ENCODE measurements around the gene SLC44A5. TPM values are rescaled to one million over a fixed set of nuclear protein-coding genes. Genes with fewer than 3 reads are reported as not detected.

The SLC44A5 gene
- polyA plus RNA-seq, 2 of the 4 experiments (the other 2 are of a cell fraction), result 0.10 to 1.5 TPM

DNA sequence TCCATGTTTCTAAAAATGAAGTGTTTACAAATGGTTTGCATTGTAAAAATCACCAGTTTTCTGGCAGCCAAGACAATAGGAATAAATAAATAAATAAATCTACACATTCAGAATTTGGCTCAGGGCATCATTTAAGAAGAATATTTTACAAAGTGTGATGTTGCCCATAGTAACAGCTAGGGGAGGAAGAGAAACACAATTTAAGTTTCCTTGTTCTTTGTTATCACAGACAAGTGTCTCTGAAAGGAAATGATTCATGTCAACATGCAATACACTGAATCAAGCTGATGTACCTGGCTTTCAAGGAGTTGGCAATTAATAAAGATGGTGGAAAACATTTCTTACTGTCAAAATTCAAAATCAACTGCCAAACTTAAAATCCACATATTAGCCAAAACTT, 402.1 kb downstream of the SLC44A5 start:
- FAIRE-seq, result no peak
- no peak overlapping the region for H3K4me3 ChIP-seq
- DNase-seq (ENCODE audit: low read depth in 1 of 2, low spot score in 1 of 2), result no peak
- no peak overlapping the region for H3K27ac ChIP-seq
- no peak overlapping the region for H3K4me2 ChIP-seq
- H3K9me3 ChIP-seq, result no peaks in the 10 kb centered on the region
- no peak for TF ChIP-seq NFE2L2 (conservative IDR thresholded peaks at IDR 0.05; ENCODE audit: low read length)
- no peak for TF ChIP-seq ZC3H11A (IDR thresholded peaks at IDR 0.05)
- TF ChIP-seq RCOR1 (IDR thresholded peaks at IDR 0.05; ENCODE audit: low read depth, low read length), result no peak
- TF ChIP-seq, protein P1, sequence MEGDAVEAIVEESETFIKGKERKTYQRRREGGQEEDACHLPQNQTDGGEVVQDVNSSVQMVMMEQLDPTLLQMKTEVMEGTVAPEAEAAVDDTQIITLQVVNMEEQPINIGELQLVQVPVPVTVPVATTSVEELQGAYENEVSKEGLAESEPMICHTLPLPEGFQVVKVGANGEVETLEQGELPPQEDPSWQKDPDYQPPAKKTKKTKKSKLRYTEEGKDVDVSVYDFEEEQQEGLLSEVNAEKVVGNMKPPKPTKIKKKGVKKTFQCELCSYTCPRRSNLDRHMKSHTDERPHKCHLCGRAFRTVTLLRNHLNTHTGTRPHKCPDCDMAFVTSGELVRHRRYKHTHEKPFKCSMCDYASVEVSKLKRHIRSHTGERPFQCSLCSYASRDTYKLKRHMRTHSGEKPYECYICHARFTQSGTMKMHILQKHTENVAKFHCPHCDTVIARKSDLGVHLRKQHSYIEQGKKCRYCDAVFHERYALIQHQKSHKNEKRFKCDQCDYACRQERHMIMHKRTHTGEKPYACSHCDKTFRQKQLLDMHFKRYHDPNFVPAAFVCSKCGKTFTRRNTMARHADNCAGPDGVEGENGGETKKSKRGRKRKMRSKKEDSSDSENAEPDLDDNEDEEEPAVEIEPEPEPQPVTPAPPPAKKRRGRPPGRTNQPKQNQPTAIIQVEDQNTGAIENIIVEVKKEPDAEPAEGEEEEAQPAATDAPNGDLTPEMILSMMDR (IDR thresholded peaks at IDR 0.05), result no peak
- ChIA-PET POLR2A (no interaction called here), CTCF (interaction anchor here (1.1 kb wide), 1 partner anchor 437 kb away, joined by 3 read pairs; no protein-coding TSS in a partner anchor)
- no peaks in the 10 kb centered on the region for H3K4me1 ChIP-seq
- no peak for ATAC-seq

GRCh38 chr1:75203415-75204277, 407.3 kb downstream of the SLC44A5 start:
- FAIRE-seq (no peak), ATAC-seq (peak; percentile 87 to 92), DNase-seq (ENCODE audit: low read depth in 1 of 2, low spot score in 1 of 2) (peak; percentile 18 to 61)
- Histone ChIP-seq H3K4me3 (no peak overlapping the region), H3K27ac (no peak overlapping the region), H3K4me2 (no peak overlapping the region; the same call in 2 of the 3 replicates), H3K4me1 (no peaks in the 10 kb centered on the region), H3K9me3 (no peaks in the 10 kb centered on the region)
- 23% methylated on average over 8 of the region's 8 CpGs for WGBS (ENCODE audit: missing lambda C conversion rate)
- TF ChIP-seq CBX2 (IDR thresholded peaks at IDR 0.05; ENCODE audit: borderline replicate concordance, low read depth) (no peak), RAD21 (conservative IDR thresholded peaks at IDR 0.05 in 1 of 2, IDR thresholded peaks at IDR 0.05 in 1 of 2) (peak; percentile 79 to 82), E2F6 (IDR thresholded peaks at IDR 0.05; ENCODE audit: borderline replicate concordance, low read depth) (no peak), KDM1A (IDR thresholded peaks at IDR 0.05; ENCODE audit: low read depth) (no peak), EHMT2 (IDR thresholded peaks at IDR 0.05; ENCODE audit: low read depth) (no peak), CEBPB (IDR thresholded peaks at IDR 0.05) (no peak), SMC3 (IDR thresholded peaks at IDR 0.05) (peak; percentile 73)
- TF ChIP-seq, protein P1 (IDR thresholded peaks at IDR 0.05), result peak; percentile 76
- POLR2A ChIA-PET, result no interaction called here
- CTCF ChIA-PET, result interaction anchor here (0.6 to 6.2 kb wide), 17 partner anchors 9 to 1128 kb away, joined by 3 to 39 read pairs (median 3); no protein-coding TSS in a partner anchor

DNA sequence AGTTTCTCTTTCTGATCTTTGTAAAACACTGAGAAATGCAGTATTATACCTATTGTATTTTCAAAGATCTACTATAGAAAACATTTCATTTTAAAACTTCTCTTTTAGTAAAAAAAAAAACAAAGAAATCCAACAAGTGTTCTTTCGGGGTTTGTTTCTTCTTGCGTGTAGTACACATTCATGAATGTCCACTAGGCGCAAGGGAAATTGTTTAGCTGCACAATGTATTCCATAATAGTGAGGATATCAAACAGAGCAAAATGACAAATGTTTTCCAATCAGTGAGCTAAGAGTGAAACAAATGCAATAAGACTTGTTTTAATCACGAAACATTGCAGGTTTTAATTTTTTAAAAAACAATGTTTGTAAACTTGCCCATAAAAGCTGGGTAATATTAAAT, 408.2 kb downstream of the SLC44A5 start:
- H3K9me3 ChIP-seq, result no peaks in the 10 kb centered on the region
- CTCF ChIA-PET, result interaction anchor here (0.6 to 6.2 kb wide), 7 partner anchors 67 to 434 kb away, joined by 3 to 39 read pairs (median 6); no protein-coding TSS in a partner anchor
- no peak overlapping the region for H3K4me3 ChIP-seq
- TF ChIP-seq NPAS2 (CRISPR knock-in tag; IDR thresholded peaks at IDR 0.05; ENCODE audit: borderline replicate concordance), result no peak
- no peak for TF ChIP-seq ZFP36 (IDR thresholded peaks at IDR 0.05; ENCODE audit: borderline replicate concordance, partially characterized antibody)
- no peak for TF ChIP-seq JUN (IDR thresholded peaks at IDR 0.05)
- no peak for TF ChIP-seq ZSCAN20 (CRISPR knock-in tag; IDR thresholded peaks at IDR 0.05)
- no peak for TF ChIP-seq HES2 (IDR thresholded peaks at IDR 0.05)
- TF ChIP-seq MAFK (IDR thresholded peaks at IDR 0.05; ENCODE audit: partially characterized antibody), result no peak
- no peak for TF ChIP-seq ATOH8 (CRISPR knock-in tag; IDR thresholded peaks at IDR 0.05; ENCODE audit: low read depth)
- no peak for TF ChIP-seq E2F6 (IDR thresholded peaks at IDR 0.05; ENCODE audit: borderline replicate concordance, low read depth)
- no peak for TF ChIP-seq MYC (IDR thresholded peaks at IDR 0.05; ENCODE audit: borderline replicate concordance, low read length)
- TF ChIP-seq SMC3 (IDR thresholded peaks at IDR 0.05), result no peak
- no peak for TF ChIP-seq HOXB5 (CRISPR knock-in tag; IDR thresholded peaks at IDR 0.05)
- no peak for TF ChIP-seq NFE2L2 (conservative IDR thresholded peaks at IDR 0.05; ENCODE audit: low read length)
- H3K4me2 ChIP-seq, result 0 out of 3 replicates have a peak overlapping the region, but pooled peaks have one; percentile 13
- no peaks in the 10 kb centered on the region for H3K4me1 ChIP-seq
- DNase-seq (ENCODE audit: low read depth in 1 of 2, low spot score in 1 of 2) (no peak), FAIRE-seq (no peak), ATAC-seq (no peak)
- H3K27ac ChIP-seq, result no peak overlapping the region
- WGBS (ENCODE audit: missing lambda C conversion rate), result 83% methylated on average over 4 of the region's 4 CpGs
- POLR2A ChIA-PET, result no interaction called here
